Aorta (tissue), 5 donors: ENCODE measurements around the gene DIAPH2. TPM values are rescaled to one million over a fixed set of nuclear protein-coding genes. Genes with fewer than 3 reads are reported as not detected.
A peak's percentile ranks its signal among the peaks of the same experiment; 100 is the strongest.

Experiments
- ATAC-seq: fragments of 200-7000 bp; cut with Tn5 transposase; one replicate; pipeline ENCODE4 v1.9.1; 2022; ENCODE audit warnings: moderate library complexity; ENCODE audit not compliant: low FRiP score
- DNase-seq, 2 donors: peaks; one replicate each; pipeline ENCODE4 v3.0.0-alpha.2; 2020
- H3K27ac ChIP-seq, 2 donors: one replicate each; pipeline ENCODE4 v1.5.1; 2013; ENCODE audit warnings: low read length in 2 of 2, mild to moderate bottlenecking in 2 of 2, moderate library complexity in 2 of 2, control low read depth in 1 of 2, inconsistent platforms in 1 of 2, low read depth in 1 of 2
- H3K27me3 ChIP-seq, 2 donors: one replicate each; pipeline ENCODE4 v1.6.1; 2013; ENCODE audit warnings: control low read depth in 1 of 2, low read length in 1 of 2, mild to moderate bottlenecking in 1 of 2, moderate library complexity in 1 of 2; ENCODE audit not compliant: insufficient read depth in 2 of 2, control insufficient read depth in 1 of 2
- H3K36me3 ChIP-seq, 2 donors: one replicate each; pipeline ENCODE4 v1.6.1; 2013; ENCODE audit warnings: control low read depth in 1 of 2, low read length in 1 of 2, mild to moderate bottlenecking in 1 of 2; ENCODE audit not compliant: insufficient read depth in 2 of 2, control insufficient read depth in 1 of 2
- H3K4me1 ChIP-seq, 2 donors: one replicate each; pipeline ENCODE4 v1.6.1; 2013; ENCODE audit warnings: low read length in 2 of 2, control low read depth in 1 of 2, mild to moderate bottlenecking in 1 of 2, moderate library complexity in 1 of 2; ENCODE audit not compliant: insufficient read depth in 2 of 2, control insufficient read depth in 1 of 2
- H3K4me3 ChIP-seq, 2 donors: one replicate each; pipeline ENCODE4 v1.5.1; 2013; ENCODE audit warnings: low read length in 2 of 2, control low read depth in 1 of 2, mild to moderate bottlenecking in 1 of 2
- H3K9me3 ChIP-seq: one replicate; pipeline ENCODE4 v1.6.1; 2013; ENCODE audit warnings: mild to moderate bottlenecking, low read length; ENCODE audit not compliant: control insufficient read depth
- WGBS, 2 donors: extraction: QIAGEN DNeasy Blood & Tissue Kit; methylation state at CpG; one replicate each; pipeline ENCODE4 v1.1.7; 2013; 5-methylcytosine and 5-hydroxymethylcytosine counted together
- intact Hi-C, 2 donors: fragments of 100-400 bp; cut with DNase I; formaldehyde crosslinking; loops; one replicate each; pipeline versions ENCODE4 v1.14.2 to v1.15.0; 2022
- polyA plus RNA-seq, 2 donors: library from polyadenylated mRNA; stranded (reverse); fragments of 200-250 nt; gene quantifications; one replicate each; pipeline ENCODE4 v1.2.3, GENCODE V29; 2013
- total RNA-seq, 2 donors: library from RNA; stranded (reverse); fragmentation: NEBNext Ultra II Directional; extraction: Animal tissue kit (Norgen Biotek cat#: 25700); gene quantifications; one replicate each; pipeline ENCODE4 v1.2.1, GENCODE V29; 2021
- donor health status: healthy with polysubstance abuse.
- donor health status: Bipolar disorder and iron deficiency.
- donor health status: DM: no; HTN: no; CAD: no.
- donor health status: DM: no; HTN: no; CAD: no.
- donor health status: DM: yes; HTN: yes; CAD: no.

The DIAPH2 gene
- total and polyA plus RNA-seq, 4 donors: 6.5 to 48.4 (median 29.9) TPM

- no peaks in the 10 kb centered on the region for H3K9me3 ChIP-seq
- ATAC-seq (no peak), DNase-seq (no peak)
- no peaks in the 10 kb centered on the region for H3K4me1 ChIP-seq
- no peaks in the 10 kb centered on the region for H3K36me3 ChIP-seq
- no peak overlapping the region for H3K4me3 ChIP-seq
- 11 to 25% methylated on average over 2 of the region's 2 CpGs for WGBS, 2 donors
- H3K27ac ChIP-seq: no peak overlapping the region
- no peaks in the 10 kb centered on the region for H3K27me3 ChIP-seq
- intact Hi-C loops: loop anchor here in 1 of 2 donors (10.0 kb wide), 1 partner anchor 255 kb away; no protein-coding TSS in a partner anchor
These were observed 5.3 kb downstream of the DIAPH2 start for GRCh38 chrX:96689991-96690390.

DNA sequence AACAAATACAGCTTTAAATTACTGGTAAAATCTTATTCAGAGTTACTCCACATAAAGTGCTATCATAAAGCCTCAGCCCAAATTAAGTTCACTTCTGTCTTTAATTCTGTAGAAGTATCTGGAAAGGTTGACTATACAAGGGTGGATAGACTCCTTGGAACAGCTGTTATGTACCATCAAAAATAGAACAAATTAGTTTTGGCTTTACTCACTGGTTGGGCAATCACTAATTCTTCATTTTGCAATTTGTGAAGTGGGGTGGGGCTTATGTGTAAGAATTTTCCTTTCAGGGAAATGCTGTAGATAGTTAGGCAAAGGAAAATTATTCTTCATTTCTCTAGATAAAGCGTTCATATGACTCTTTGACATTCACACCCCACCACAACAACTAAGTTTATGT is 7.8 kb downstream of the DIAPH2 start:
- no peak overlapping the region for H3K4me3 ChIP-seq

DNA sequence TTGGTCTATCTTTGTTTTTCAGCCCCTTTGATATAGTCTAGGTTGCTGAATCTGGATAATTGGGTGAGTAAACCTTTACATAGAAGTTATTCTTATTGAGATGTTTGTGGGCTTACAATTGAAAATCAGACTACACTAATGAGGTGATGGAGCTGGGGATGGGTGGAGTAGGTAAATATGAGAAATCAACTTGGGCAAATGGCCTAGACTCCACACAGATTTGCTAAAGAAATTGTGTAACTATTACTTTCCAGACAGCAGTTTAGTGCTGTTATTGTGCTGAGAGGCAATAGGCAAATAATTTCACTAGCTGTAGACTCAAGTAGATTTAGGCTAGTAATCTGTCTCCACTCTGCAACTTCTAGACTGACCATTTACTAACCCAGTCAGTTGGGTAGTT is 8.2 kb downstream of the DIAPH2 start:
- DNase-seq (no peak), ATAC-seq (peak; percentile 73)
- no peak overlapping the region for H3K4me3 ChIP-seq
- H3K9me3 ChIP-seq: no peaks in the 10 kb centered on the region
- H3K36me3 ChIP-seq: no peaks in the 10 kb centered on the region
- no peaks in the 10 kb centered on the region for H3K4me1 ChIP-seq
- intact Hi-C loops: no loop called here
- no peaks in the 10 kb centered on the region for H3K27me3 ChIP-seq
- H3K27ac ChIP-seq: no peak overlapping the region

More for the DNA sequence above, 7.8 kb downstream of the DIAPH2 start:
- DNase-seq (no peak), ATAC-seq (peak; percentile 58)
- no peaks in the 10 kb centered on the region for H3K36me3 ChIP-seq
- 49 to 68% methylated on average over 1 of the region's 1 CpG for WGBS, 2 donors
- intact Hi-C loops: no loop called here
- no peaks in the 10 kb centered on the region for H3K9me3 ChIP-seq
- no peaks in the 10 kb centered on the region for H3K4me1 ChIP-seq
- no peaks in the 10 kb centered on the region for H3K27me3 ChIP-seq
- H3K27ac ChIP-seq: no peak overlapping the region

- WGBS, 2 donors: 92 to 95% methylated on average over 6 of the region's 6 CpGs
- Histone ChIP-seq H3K4me3 (no peak overlapping the region), H3K36me3 (no peaks in the 10 kb centered on the region), H3K9me3 (no peaks in the 10 kb centered on the region), H3K27me3 (no peaks in the 10 kb centered on the region), H3K27ac (no peak overlapping the region), H3K4me1 (no peaks in the 10 kb centered on the region)
- no peak for ATAC-seq
- DNase-seq: no peak
- intact Hi-C loops: no loop called here
These were observed 8.8 kb downstream of the DIAPH2 start for GRCh38 chrX:96693407-96693806.

GRCh38 chrX:96696462-96696861 is 11.8 kb downstream of the DIAPH2 start:
- 84 to 91% methylated on average over 4 of the region's 4 CpGs for WGBS, 2 donors
- Histone ChIP-seq H3K27me3 (no peaks in the 10 kb centered on the region), H3K4me3 (no peak overlapping the region), H3K36me3 (no peaks in the 10 kb centered on the region), H3K9me3 (no peaks in the 10 kb centered on the region), H3K27ac (no peak overlapping the region), H3K4me1 (no peaks in the 10 kb centered on the region)
- ATAC-seq: no peak
- intact Hi-C loops: no loop called here
- DNase-seq: no peak

DNA sequence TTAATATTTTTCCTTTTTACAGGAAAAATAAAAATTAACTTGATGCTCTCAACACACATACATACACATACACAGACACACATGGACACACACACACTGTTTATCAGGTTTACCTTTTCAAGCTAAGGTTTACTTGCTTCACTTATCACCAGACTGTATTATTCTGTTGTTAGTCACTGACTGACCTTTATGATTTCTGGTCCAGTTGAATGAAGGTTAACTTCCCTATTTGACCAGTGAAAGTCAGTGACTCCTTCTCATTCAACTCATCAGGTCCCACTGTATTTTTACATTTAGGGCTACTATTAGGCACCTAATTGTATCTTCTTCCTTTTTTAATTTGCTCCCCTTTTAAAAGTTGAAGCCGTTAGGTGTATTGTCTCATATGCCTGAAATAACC is 16.0 kb downstream of the DIAPH2 start:
- no peak overlapping the region for H3K4me3 ChIP-seq
- intact Hi-C loops: no loop called here
- 65 to 88% methylated on average over 1 of the region's 1 CpG for WGBS, 2 donors
- no peak overlapping the region for H3K27ac ChIP-seq
- H3K4me1 ChIP-seq: peaks cover 0 to 3% of the 10 kb centered on the region in 2 donors
- H3K27me3 ChIP-seq: no peaks in the 10 kb centered on the region
- DNase-seq (no peak), ATAC-seq (no peak)
- H3K9me3 ChIP-seq: no peaks in the 10 kb centered on the region
- H3K36me3 ChIP-seq: no peaks in the 10 kb centered on the region

DNA sequence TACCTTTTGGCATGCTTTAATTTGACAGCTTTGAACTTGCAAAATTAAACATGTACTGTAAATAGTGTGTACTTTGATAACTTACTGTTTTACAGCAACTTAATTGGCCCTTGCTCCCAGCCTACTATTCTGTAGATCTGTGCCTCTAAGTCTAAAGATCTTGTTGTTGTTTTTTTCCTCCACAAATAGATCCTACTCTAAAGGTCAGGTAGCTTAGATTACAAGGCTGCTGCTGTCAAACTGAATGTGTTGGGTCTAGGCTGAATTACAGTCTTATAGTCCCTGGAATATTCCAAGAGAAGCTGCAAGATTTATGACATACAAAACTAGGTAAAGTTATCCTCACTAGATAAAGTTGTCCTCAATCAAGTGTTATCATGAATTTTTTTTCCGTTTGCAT is 18.7 kb downstream of the DIAPH2 start:
- intact Hi-C loops: no loop called here
- no peaks in the 10 kb centered on the region for H3K36me3 ChIP-seq
- no peaks in the 10 kb centered on the region for H3K9me3 ChIP-seq
- ATAC-seq (no peak), DNase-seq (no peak)
- WGBS, 2 donors: 61 to 85% methylated on average over 1 of the region's 1 CpG
- no peaks in the 10 kb centered on the region for H3K27me3 ChIP-seq
- H3K27ac ChIP-seq: no peak overlapping the region
- no peak overlapping the region for H3K4me3 ChIP-seq
- peaks cover 0 to 5% of the 10 kb centered on the region in 2 donors for H3K4me1 ChIP-seq

GRCh38 chrX:96703816-96704215 is 19.2 kb downstream of the DIAPH2 start:
- Histone ChIP-seq H3K36me3 (no peaks in the 10 kb centered on the region), H3K4me1 (peaks cover 0 to 5% of the 10 kb centered on the region in 2 donors), H3K9me3 (no peaks in the 10 kb centered on the region), H3K27ac (no peak overlapping the region), H3K27me3 (no peaks in the 10 kb centered on the region), H3K4me3 (no peak overlapping the region)
- ATAC-seq (no peak), DNase-seq (no peak)
- intact Hi-C loops: no loop called here
- 16 to 36% methylated on average over 1 of the region's 1 CpG for WGBS, 2 donors

- Histone ChIP-seq H3K27ac (no peak overlapping the region), H3K9me3 (no peaks in the 10 kb centered on the region), H3K27me3 (no peaks in the 10 kb centered on the region), H3K4me3 (no peak overlapping the region), H3K36me3 (no peaks in the 10 kb centered on the region), H3K4me1 (peaks cover 0 to 5% of the 10 kb centered on the region in 2 donors)
- intact Hi-C loops: no loop called here
- 8 to 32% methylated on average over 2 of the region's 2 CpGs for whole genome bisulfite sequencing, 2 donors
- DNase-seq (no peak), ATAC-seq (no peak)
These were observed 20.0 kb downstream of the DIAPH2 start for GRCh38 chrX:96704629-96705028.
